H9 (cell line): ENCODE results near the gene ARHGEF7. TPM values are rescaled to one million over a fixed set of nuclear protein-coding genes. Genes with fewer than 3 reads are reported as not detected.

Experiments used
- DNase-seq: peaks from one replicate; pipeline ENCODE4 v3.0.0-alpha.2; 2017
- H2AFZ ChIP-seq: one replicate; pipeline ENCODE4 v1.6.1; 2013; ENCODE audit warnings: mild to moderate bottlenecking, low read length, control low read depth, moderate library complexity
- H2AK5ac ChIP-seq: 2 replicates; pipeline ENCODE4 v1.6.1; 2013; ENCODE audit warnings: low read length, control low read depth, mixed read lengths; ENCODE audit not compliant: insufficient read length
- H2BK120ac ChIP-seq: one replicate; pipeline ENCODE4 v1.6.1; 2013; ENCODE audit warnings: low read depth, mild to moderate bottlenecking, low read length, control low read depth, inconsistent platforms; ENCODE audit not compliant: poor library complexity, severe bottlenecking
- H2BK12ac ChIP-seq: 2 replicates; pipeline ENCODE4 v1.6.1; 2013; ENCODE audit warnings: low read length, control low read depth, mixed read lengths, low read depth; ENCODE audit not compliant: insufficient read length
- H2BK15ac ChIP-seq: 2 replicates; pipeline ENCODE4 v1.6.1; 2013; ENCODE audit warnings: low read depth, low read length, control low read depth
- H2BK20ac ChIP-seq: one replicate; pipeline ENCODE4 v1.6.1; 2013; ENCODE audit warnings: low read depth, mild to moderate bottlenecking, low read length, control low read depth, inconsistent platforms; ENCODE audit not compliant: poor library complexity, severe bottlenecking
- H2BK5ac ChIP-seq: 2 replicates; pipeline ENCODE4 v1.6.1; 2013; ENCODE audit warnings: low read length, control low read depth, mixed read lengths; ENCODE audit not compliant: insufficient read length
- H3K14ac ChIP-seq: 2 replicates; pipeline ENCODE4 v1.6.1; 2013; ENCODE audit warnings: low read length, control low read depth; ENCODE audit not compliant: insufficient read depth
- H3K18ac ChIP-seq: 2 replicates; pipeline ENCODE4 v1.6.1; 2013; ENCODE audit warnings: low read depth, mild to moderate bottlenecking, mixed read lengths, low read length, control low read depth; ENCODE audit not compliant: insufficient read length
- H3K23ac ChIP-seq: 2 replicates; pipeline ENCODE4 v1.6.1; 2013; ENCODE audit warnings: low read length, control low read depth, mixed read lengths, low read depth; ENCODE audit not compliant: insufficient read length
- H3K23me2 ChIP-seq: 2 replicates; pipeline ENCODE4 v1.6.1; 2013; ENCODE audit warnings: low read depth, mild to moderate bottlenecking, mixed read lengths, low read length, control low read depth; ENCODE audit not compliant: insufficient read length, poor library complexity, severe bottlenecking
- H3K27ac ChIP-seq: 2 replicates; pipeline ENCODE4 v1.5.1; 2013; ENCODE audit warnings: low read length, control low read depth, mixed read lengths, low read depth; ENCODE audit not compliant: insufficient read length
- H3K27me3 ChIP-seq: 2 replicates; pipeline ENCODE4 v1.6.1; 2013; ENCODE audit warnings: low read length, control low read depth, inconsistent platforms; ENCODE audit not compliant: insufficient read depth
- H3K4ac ChIP-seq: 2 replicates; pipeline ENCODE4 v1.6.1; 2013; ENCODE audit warnings: low read depth, mild to moderate bottlenecking, control low read depth, inconsistent platforms, low read length, moderate library complexity
- H3K4me1 ChIP-seq: 2 replicates; pipeline ENCODE4 v1.6.1; 2013; ENCODE audit warnings: low read length, control low read depth, inconsistent platforms; ENCODE audit not compliant: insufficient read depth
- H3K4me2 ChIP-seq: 2 replicates; pipeline ENCODE4 v1.6.1; 2013; ENCODE audit warnings: low read length, control low read depth, mixed read lengths; ENCODE audit not compliant: insufficient read length, insufficient read depth
- H3K56ac ChIP-seq: 2 replicates; pipeline ENCODE4 v1.6.1; 2013; ENCODE audit warnings: low read depth, mild to moderate bottlenecking, mixed read lengths, low read length, control low read depth; ENCODE audit not compliant: insufficient read length
- H3K79me1 ChIP-seq: 2 replicates; pipeline ENCODE4 v1.6.1; 2013; ENCODE audit warnings: low read depth, mild to moderate bottlenecking, moderate library complexity, low read length, control low read depth, inconsistent platforms; ENCODE audit not compliant: insufficient read depth, poor library complexity, severe bottlenecking
- H3K79me2 ChIP-seq: 2 replicates; pipeline ENCODE4 v1.6.1; 2013; ENCODE audit warnings: low read length, control low read depth, inconsistent platforms; ENCODE audit not compliant: insufficient read depth
- H3K9ac ChIP-seq: 2 replicates; pipeline ENCODE4 v1.6.1; 2013; ENCODE audit warnings: low read length, control low read depth, mixed read lengths; ENCODE audit not compliant: insufficient read length; ENCODE audit errors: extremely low read depth
- H3K9me3 ChIP-seq: one replicate; pipeline ENCODE4 v1.6.1; 2013; ENCODE audit warnings: low read depth, low read length, inconsistent platforms; ENCODE audit not compliant: control insufficient read depth
- H3T11ph ChIP-seq: one replicate; pipeline ENCODE4 v1.6.1; 2013; ENCODE audit warnings: mild to moderate bottlenecking, low read length, control low read depth, inconsistent platforms
- H4K20me1 ChIP-seq: one replicate; pipeline ENCODE4 v1.6.1; 2013; ENCODE audit not compliant: control insufficient read depth, insufficient read length, insufficient read depth
- H4K5ac ChIP-seq: 2 replicates; pipeline ENCODE4 v1.6.1; 2013; ENCODE audit warnings: low read depth, mild to moderate bottlenecking, mixed read lengths, low read length, control low read depth; ENCODE audit not compliant: insufficient read length
- H4K8ac ChIP-seq: replicated peaks from 2 replicates; pipeline ENCODE4 v1.6.1; 2013; ENCODE audit warnings: low read length, control low read depth, mixed read lengths, low read depth; ENCODE audit not compliant: insufficient read length
- H4K91ac ChIP-seq: 2 replicates; pipeline ENCODE4 v1.6.1; 2013; ENCODE audit warnings: low read depth, mild to moderate bottlenecking, moderate library complexity, mixed read lengths, low read length, control low read depth; ENCODE audit not compliant: insufficient read length
- H3K27ac Mint-ChIP-seq, 3 experiments: 2 replicates in 2 of 3; 3 replicates in 1 of 3; pipeline ENCODE4 v1.8.0; 2020 to 2021; ENCODE audit warnings: mixed read lengths in 3 of 3, mild to moderate bottlenecking in 1 of 3, moderate library complexity in 1 of 3
- H3K27me3 Mint-ChIP-seq: 2 replicates; pipeline ENCODE4 v1.8.0; 2021; ENCODE audit warnings: low read depth, mild to moderate bottlenecking, moderate library complexity, mixed read lengths
- H3K36me3 Mint-ChIP-seq, 3 experiments: 2 replicates in 2 of 3; 3 replicates in 1 of 3; pipeline ENCODE4 v1.8.0; 2020 to 2021; ENCODE audit warnings: low read depth in 3 of 3, mixed read lengths in 3 of 3; ENCODE audit not compliant: insufficient read depth in 1 of 3
- H3K4me1 Mint-ChIP-seq, 2 experiments: 2 replicates each; pipeline ENCODE4 v1.8.0; 2020; ENCODE audit warnings: mixed read lengths in 2 of 2
- H3K4me3 Mint-ChIP-seq, 2 experiments: 2 replicates in 1 of 2; 3 replicates in 1 of 2; pipeline ENCODE4 v1.8.0; 2020 to 2021; ENCODE audit warnings: mild to moderate bottlenecking in 2 of 2, mixed read lengths in 2 of 2, moderate library complexity in 1 of 2
- H3K9me3 Mint-ChIP-seq, 2 experiments: 2 replicates in 1 of 2; 3 replicates in 1 of 2; pipeline ENCODE4 v1.8.0; 2020; ENCODE audit warnings: mild to moderate bottlenecking in 2 of 2, mixed read lengths in 2 of 2, moderate library complexity in 1 of 2
- CTCF ChIP-seq: fragments of 200-600 bp; sonication (generic); conservative IDR thresholded peaks from 3 replicates; pipeline ENCODE4 v1.8.0; 2021; ENCODE audit warnings: antibody characterized with exemption, mild to moderate bottlenecking
- WGBS: extraction: QIAGEN DNeasy Blood & Tissue Kit; methylation state at CpG from one replicate; pipeline ENCODE4 v1.1.7; 2013; ENCODE audit warnings: missing lambda C conversion rate, low lambda C conversion rate, mixed read lengths; ENCODE audit not compliant: insufficient read length; ENCODE audit errors: extremely low coverage; 5-methylcytosine and 5-hydroxymethylcytosine counted together
- total RNA-seq: library from RNA; stranded (reverse); gene quantifications from 2 replicates; pipeline ENCODE4 v1.2.1, GENCODE V29; 2021

The ARHGEF7 gene
- total RNA-seq, 1 experiment from 2014 or later = 51.9 TPM

GRCh38 chr13:111202156-111202621 is 87.1 kb downstream of the ARHGEF7 start:
- peaks cover 15% of the 10 kb centered on the region; the same call in 1 of the 2 replicates for H3K4me1 ChIP-seq
- H3K14ac ChIP-seq = peak overlapping the region; percentile 12; the same call in 1 of the 2 replicates
- H3K56ac ChIP-seq = no peak overlapping the region
- H3K23ac ChIP-seq = no peak overlapping the region
- peaks cover 14 to 30% (median 22%) of the 10 kb centered on the region in 3 experiments for H3K36me3 Mint-ChIP-seq
- 0 out of 5 replicates have a peak overlapping the region, but pooled peaks of 1 of the 2 experiments have one; percentile 13 for H3K4me3 Mint-ChIP-seq
- no peaks in the 10 kb centered on the region for H3K27me3 Mint-ChIP-seq
- H2BK120ac ChIP-seq = no peak overlapping the region
- H3K9ac ChIP-seq = no peak overlapping the region
- peak overlapping the region; percentile 29 for H3K27ac ChIP-seq
- peak overlapping the region; percentile 30 to 78 (median 75); a peak in 3 of 7 replicates for H3K27ac Mint-ChIP-seq
- peaks cover 6% of the 10 kb centered on the region for H3K79me1 ChIP-seq
- H4K20me1 ChIP-seq = no peaks in the 10 kb centered on the region
- peaks cover 15% of the 10 kb centered on the region; the same call in 1 of the 2 replicates for H3K79me2 ChIP-seq
- H4K8ac ChIP-seq = no peak overlapping the region
- H2BK5ac ChIP-seq = no peak overlapping the region
- peak overlapping the region; percentile 29 for H3K4me2 ChIP-seq
- no peak for DNase-seq
- H3T11ph ChIP-seq = no peak overlapping the region
- no CpG with 5 or more reads among the region's 4 CpGs for WGBS
- H3K9me3 ChIP-seq = no peaks in the 10 kb centered on the region
- no peak overlapping the region for H2BK15ac ChIP-seq
- peaks cover 4% of the 10 kb centered on the region in 2 experiments; a peak in 4 of 5 replicates for H3K9me3 Mint-ChIP-seq
- H3K4me1 Mint-ChIP-seq = peaks cover 64 to 70% of the 10 kb centered on the region in 2 experiments
- H3K18ac ChIP-seq = no peak overlapping the region
- H2BK12ac ChIP-seq = no peak overlapping the region
- no peak overlapping the region for H3K4ac ChIP-seq
- no peak overlapping the region for H2AK5ac ChIP-seq
- TF ChIP-seq CTCF = no peak
- H4K91ac ChIP-seq = no peak overlapping the region
- no peaks in the 10 kb centered on the region for H3K23me2 ChIP-seq
- no peak overlapping the region for H2BK20ac ChIP-seq
- no peak overlapping the region for H2AFZ ChIP-seq
- no peaks in the 10 kb centered on the region for H3K27me3 ChIP-seq
- no peak overlapping the region for H4K5ac ChIP-seq
